Mononuclear cell (primary cell): ENCODE results near the gene SRF. TPM values are rescaled to one million over a fixed set of nuclear protein-coding genes. Genes with fewer than 3 reads are reported as not detected.
A peak's percentile ranks its signal among the peaks of the same experiment; 100 is the strongest.

Experiments
- H3K27me3 ChIP-seq: 2 replicates; pipeline ENCODE4 v1.6.0; 2011; ENCODE audit warnings: low read length, control low read depth; ENCODE audit not compliant: insufficient read depth
- H3K4me1 ChIP-seq: 2 replicates; pipeline ENCODE4 v1.5.1; 2011; ENCODE audit warnings: mild to moderate bottlenecking, low read length, control low read depth; ENCODE audit not compliant: insufficient read depth
- H3K4me3 ChIP-seq: 2 replicates; pipeline ENCODE4 v1.5.1; 2011; ENCODE audit warnings: mild to moderate bottlenecking, low read length, moderate library complexity
- H3K9me3 ChIP-seq: 2 replicates; pipeline ENCODE4 v1.5.1; 2011; ENCODE audit warnings: low read depth, mild to moderate bottlenecking, control low read depth, low read length
- total RNA-seq: library from RNA; depleted of rRNA; stranded (reverse); fragments of >200 nt; gene quantifications from one replicate; pipeline ENCODE4 v1.2.3, GENCODE V29; 2012

The SRF gene
- total RNA-seq, 1 donor: 17.0 TPM

DNA sequence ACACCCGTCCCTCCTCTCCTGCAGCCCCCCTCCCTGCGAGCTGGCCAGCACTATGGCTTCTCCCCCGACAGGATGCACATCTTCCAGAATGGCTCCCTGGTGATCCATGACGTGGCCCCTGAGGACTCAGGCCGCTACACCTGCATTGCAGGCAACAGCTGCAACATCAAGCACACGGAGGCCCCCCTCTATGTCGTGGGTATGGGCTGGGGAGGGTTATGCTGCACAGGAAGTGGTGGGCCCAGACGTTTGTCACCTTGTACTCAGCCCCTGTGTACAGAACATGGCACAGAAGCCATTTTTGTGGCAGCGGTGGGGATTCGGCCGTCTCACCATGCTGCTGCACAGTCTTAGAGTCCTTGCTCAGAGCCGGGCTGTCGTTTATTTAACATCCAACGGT is 29.0 kb upstream of the SRF start:
- Histone ChIP-seq H3K27me3 (no peaks in the 10 kb centered on the region), H3K4me1 (peaks cover 7% of the 10 kb centered on the region), H3K4me3 (no peak overlapping the region), H3K9me3 (no peaks in the 10 kb centered on the region)

DNA sequence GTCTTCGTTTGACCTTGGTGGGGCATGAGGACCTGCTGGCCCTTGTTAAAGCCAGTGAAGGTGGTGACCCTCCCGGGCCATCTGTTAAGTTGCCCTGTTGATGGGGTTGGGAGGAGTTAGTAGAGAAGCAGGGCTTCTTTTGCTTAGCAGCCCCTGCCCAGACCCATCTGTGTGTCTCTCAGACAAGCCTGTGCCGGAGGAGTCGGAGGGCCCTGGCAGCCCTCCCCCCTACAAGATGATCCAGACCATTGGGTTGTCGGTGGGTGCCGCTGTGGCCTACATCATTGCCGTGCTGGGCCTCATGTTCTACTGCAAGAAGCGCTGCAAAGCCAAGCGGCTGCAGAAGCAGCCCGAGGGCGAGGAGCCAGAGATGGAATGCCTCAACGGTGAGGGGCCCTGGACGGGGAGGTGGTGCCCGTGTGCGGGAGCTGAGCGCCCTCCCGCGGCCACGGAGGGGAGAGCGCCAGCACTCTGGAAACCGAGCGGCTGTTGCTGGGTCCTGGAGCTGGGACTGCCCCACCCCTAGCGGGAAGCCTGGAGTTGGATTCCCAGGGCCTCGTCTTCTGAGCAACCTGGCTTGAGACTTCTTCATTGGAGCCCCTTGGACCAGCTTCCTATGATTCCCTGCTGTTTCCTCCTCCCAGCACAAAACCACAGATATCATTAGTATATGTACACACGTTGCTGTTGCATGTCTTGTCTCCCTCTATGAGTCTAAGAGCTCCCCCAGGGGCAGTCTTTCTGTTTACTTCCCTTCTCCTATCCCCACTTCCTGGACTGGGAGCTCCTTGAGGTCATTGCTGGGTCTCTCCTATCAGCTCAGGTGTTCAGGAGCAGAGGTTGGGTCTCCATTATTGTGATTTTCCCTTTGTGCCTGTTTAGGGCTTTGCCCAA is 27.6 kb upstream of the SRF start:
- no peaks in the 10 kb centered on the region for H3K9me3 ChIP-seq
- H3K27me3 ChIP-seq: no peaks in the 10 kb centered on the region
- H3K4me3 ChIP-seq: no peak overlapping the region
- peaks cover 7% of the 10 kb centered on the region for H3K4me1 ChIP-seq

DNA sequence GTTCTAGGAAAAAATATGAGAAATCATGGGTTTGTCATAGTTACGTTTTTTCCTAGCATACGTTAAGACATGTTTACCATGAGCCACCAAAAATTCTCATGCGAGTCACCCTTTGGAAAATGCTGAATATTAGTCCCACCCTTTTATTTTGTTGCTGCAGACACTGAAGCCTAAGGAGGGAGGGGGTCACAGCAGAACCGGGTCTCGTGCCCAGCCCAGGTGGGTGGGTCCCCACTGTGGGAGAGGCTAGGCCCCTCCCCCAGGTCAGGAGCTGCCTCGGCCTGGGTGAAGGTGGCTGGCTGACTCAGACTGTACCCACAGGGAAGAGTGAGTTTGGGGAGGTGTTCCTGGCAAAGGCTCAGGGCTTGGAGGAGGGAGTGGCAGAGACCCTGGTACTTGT is 26.2 kb upstream of the SRF start:
- Histone ChIP-seq H3K4me3 (no peak overlapping the region), H3K9me3 (no peaks in the 10 kb centered on the region), H3K27me3 (no peaks in the 10 kb centered on the region), H3K4me1 (peaks cover 7% of the 10 kb centered on the region)

DNA sequence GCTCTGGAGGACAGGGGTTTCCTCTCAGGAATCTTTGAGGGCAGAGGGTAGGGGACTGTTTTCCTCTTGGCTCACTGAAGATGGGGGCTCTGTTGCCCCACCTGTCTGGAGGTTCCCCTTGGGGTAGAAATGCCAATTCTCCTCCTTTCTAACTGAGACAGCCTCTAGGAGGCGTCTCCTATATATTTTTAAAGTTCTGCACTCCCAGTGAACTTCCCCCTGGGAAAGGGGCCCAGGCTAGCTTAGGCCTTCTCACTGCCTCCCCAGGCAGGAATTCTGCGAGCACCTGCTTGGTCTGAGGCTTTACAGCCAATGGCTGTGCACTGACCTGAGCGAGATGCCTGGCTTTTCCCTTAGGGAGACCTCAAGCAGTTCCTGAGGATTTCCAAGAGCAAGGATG is 24.8 kb upstream of the SRF start:
- Histone ChIP-seq H3K9me3 (no peaks in the 10 kb centered on the region), H3K4me1 (peaks cover 7% of the 10 kb centered on the region), H3K27me3 (no peaks in the 10 kb centered on the region), H3K4me3 (no peak overlapping the region)

DNA sequence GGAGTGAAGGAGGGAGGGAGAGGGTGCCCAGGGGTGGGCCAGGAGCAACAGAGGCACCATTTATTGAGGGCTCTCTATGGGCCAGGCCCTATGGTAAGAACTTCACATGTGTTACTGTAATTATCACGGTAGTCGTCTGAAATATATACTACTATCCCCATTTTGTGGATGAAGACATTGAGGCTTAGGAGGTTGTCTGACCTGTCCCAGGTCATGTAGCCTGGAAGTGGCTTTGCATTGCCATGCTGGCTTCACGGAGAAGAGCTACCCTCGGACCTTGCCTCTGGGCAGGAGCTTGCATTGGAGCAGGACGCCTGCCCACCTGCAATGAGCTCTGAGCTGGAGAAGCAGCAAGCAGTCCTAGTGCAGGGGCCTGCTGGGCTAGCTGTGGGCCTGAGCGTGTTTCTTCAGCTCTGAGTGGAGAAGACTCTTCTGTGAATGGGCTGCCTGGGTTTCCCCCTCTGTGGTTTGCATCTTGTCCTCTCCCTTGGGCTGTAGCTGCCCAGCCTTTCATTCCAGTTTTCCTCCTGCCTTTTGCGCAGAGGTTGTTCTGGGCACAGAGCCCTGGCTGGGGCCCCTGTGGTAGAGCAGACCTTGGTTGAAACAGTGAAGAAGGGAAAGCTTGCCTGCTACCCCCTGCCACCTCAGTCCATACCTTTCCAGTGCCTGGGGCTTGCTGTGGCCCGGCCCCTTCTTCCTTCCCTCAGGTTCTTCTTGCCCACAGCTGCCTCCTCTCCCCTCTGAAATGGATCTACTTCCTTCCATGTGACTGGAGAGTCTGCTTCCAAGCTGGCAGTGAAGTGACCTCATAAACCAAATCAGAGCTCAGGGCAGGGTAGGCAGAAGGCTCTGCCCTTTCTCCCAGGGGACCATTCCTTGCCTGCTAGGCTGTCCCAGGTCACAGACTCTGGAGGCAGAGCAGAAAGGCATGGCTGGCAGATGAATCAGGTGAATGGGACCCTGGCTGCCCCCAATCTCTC is 24.1 kb upstream of the SRF start:
- no peak overlapping the region for H3K4me3 ChIP-seq
- H3K4me1 ChIP-seq: peaks cover 7% of the 10 kb centered on the region

DNA sequence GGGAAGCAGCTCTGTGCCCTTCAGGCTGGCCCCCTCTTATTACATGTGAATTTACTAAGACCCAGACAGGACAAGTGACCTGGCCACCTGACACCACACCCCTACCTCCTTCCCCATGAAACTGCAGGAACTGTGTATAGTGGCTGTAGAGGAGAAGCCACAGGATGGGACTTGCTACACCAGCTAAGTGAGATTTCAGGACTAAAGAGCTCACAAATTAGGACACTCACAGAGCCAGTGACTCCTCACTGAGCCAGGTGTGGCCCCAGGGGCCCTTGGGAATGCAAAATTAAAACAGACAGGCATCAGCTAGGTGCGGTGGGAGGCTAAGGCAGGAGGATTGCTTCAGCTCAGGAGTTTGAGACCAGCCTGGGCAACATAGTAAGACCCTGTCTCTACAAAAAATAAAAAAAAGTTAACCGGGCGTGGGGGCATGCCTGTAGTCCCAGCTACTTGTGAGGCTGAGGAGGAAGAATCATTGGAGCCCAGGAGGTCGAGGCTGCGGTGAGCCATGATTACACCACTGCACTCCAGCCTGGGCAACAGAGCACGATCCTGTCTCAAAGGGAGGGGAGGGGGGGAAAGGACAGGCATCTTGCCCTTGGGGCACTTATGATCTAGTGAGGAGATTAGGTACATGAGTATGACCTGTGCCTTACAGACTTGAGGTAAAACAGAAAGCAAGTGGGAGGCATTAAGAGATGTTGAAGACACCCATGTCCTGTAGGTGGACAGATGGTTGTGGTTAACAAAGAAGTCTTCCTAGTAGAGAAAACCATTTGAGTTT is 23.2 kb upstream of the SRF start:
- Histone ChIP-seq H3K4me1 (peaks cover 7% of the 10 kb centered on the region), H3K4me3 (no peak overlapping the region), H3K27me3 (no peaks in the 10 kb centered on the region), H3K9me3 (no peaks in the 10 kb centered on the region)

More for the DNA sequence above, 24.1 kb upstream of the SRF start:
- H3K9me3 ChIP-seq: no peaks in the 10 kb centered on the region
- no peaks in the 10 kb centered on the region for H3K27me3 ChIP-seq

DNA sequence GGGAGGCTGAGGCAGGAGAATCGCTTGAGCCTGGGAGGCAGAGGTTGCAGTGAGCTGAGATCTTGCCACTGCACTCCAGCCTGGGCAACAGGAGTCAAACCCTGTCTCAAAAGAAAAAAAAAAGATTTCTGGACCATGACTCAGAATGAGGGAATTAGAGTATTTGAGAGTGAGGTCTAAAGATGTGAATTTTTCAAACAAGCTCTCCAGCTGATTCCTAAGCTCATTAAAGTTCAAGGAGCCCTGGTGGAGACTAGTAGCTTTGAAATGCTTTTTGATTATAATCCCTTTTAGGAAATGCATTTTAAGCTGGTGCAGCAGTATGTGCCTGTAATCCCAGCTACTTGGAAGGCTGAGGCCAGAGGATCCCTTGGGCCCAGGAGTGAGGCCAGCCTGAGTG is 21.8 kb upstream of the SRF start:
- H3K4me3 ChIP-seq: no peak overlapping the region
- H3K4me1 ChIP-seq: no peaks in the 10 kb centered on the region

DNA sequence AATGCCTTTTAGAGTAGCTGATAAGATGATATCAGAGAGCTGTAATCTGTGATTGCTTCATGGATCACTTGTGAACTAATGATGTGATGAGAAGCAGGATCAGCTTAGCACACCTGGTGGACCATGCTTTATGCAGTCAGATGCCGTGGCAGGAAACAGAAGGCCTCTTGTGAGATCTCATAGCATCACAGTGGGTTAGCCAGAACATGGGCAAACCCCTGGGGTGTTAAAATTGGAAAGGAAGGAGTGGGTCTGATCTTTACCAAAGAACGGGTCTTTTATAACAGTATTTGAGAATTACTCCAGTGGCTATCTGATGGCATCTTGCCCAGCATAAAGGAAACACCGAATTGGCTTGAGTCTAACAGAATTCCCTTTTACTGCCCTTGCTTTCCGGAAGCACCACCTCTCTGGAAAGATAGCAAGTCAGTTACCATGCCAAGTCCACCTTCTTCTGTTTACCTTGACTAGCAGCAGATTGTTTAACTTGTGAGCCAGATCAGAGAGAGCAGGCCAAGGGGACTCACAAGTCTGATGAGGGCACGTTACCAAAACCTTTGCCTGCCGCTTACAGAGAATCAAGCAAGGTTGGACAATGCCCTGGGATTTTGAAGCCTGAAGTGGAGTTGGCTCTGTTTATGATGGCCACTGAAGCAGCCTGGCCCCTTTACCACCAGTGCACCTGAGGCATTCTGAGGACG is 20.9 kb upstream of the SRF start:
- Histone ChIP-seq H3K4me1 (no peaks in the 10 kb centered on the region), H3K9me3 (no peaks in the 10 kb centered on the region), H3K4me3 (no peak overlapping the region), H3K27me3 (no peaks in the 10 kb centered on the region)

More for the DNA sequence above, 21.8 kb upstream of the SRF start:
- Histone ChIP-seq H3K27me3 (no peaks in the 10 kb centered on the region), H3K9me3 (no peaks in the 10 kb centered on the region)

DNA sequence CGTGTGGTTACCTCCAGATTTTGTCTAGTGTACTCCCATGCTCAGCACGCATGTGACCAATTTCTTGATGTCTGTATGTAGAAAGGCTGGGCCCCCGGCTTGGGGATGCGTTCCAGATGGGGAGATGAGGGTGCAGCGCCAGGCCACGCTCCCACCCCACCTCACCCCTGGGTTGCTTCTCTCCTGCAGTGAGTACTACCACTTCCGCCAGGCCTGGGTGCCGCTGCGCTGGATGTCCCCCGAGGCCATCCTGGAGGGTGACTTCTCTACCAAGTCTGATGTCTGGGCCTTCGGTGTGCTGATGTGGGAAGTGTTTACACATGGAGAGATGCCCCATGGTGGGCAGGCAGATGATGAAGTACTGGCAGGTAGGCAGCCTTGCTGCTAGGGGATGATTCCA is 11.5 kb upstream of the SRF start:
- Histone ChIP-seq H3K4me1 (no peaks in the 10 kb centered on the region), H3K9me3 (no peaks in the 10 kb centered on the region), H3K27me3 (no peaks in the 10 kb centered on the region), H3K4me3 (no peak overlapping the region)

DNA sequence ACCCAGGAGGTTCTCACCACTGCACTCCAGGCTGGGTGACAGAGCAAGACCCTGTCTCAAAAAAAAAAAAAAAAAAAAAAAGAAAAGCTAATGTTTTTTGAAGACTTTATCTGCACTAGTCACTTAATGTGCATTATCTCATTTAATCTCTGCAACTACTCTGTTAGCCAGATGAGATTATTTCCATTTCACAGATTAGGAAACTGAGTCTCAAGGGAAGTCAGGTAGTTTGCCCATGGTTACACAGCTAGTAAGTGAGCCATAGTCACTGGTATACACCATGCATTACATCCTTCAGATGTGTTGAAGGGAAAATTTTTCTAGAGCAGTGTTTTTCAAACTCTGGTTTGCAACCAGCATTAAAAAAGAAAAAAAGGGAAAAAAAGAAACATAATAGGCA is 7.2 kb upstream of the SRF start:
- Histone ChIP-seq H3K4me1 (no peaks in the 10 kb centered on the region), H3K9me3 (no peaks in the 10 kb centered on the region), H3K27me3 (no peaks in the 10 kb centered on the region), H3K4me3 (no peak overlapping the region)

DNA sequence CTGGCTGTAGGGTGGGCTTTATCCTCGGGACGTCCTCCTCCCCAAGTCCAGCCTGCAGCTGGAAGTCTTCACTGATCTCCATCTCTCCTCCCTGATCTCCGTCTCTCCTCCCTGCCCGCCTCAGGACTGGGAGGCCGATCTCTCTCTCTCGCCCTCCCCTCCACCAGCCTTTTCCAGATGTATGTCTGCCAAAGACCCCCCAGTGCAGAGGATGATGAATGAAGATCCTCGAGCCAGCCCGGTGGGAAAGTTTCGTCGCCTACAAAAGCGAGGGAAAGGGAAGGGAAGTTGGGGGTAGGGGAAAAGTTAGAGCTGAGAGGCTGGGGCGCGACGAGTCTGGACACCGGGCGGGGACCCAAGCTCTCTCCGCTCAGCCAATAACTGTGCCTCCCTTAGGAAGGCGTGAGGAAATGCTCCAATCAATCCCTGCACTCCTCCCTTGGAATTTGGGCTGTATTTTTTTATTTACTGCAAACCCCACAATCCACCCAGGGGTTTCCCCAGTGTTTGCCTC is 595 bp upstream of the SRF start:
- peaks cover 41% of the 10 kb centered on the region for H3K4me1 ChIP-seq
- peak overlapping the region; percentile 69 for H3K4me3 ChIP-seq
- H3K9me3 ChIP-seq: no peaks in the 10 kb centered on the region
- H3K27me3 ChIP-seq: no peaks in the 10 kb centered on the region

DNA sequence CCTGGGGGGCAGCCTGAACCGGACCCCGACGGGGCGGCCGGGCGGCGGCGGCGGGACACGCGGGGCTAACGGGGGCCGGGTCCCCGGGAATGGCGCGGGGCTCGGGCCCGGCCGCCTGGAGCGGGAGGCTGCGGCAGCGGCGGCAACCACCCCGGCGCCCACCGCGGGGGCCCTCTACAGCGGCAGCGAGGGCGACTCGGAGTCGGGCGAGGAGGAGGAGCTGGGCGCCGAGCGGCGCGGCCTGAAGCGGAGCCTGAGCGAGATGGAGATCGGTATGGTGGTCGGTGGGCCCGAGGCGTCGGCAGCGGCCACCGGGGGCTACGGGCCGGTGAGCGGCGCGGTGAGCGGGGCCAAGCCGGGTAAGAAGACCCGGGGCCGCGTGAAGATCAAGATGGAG is 636 bp downstream of the SRF start:
- Histone ChIP-seq H3K4me3 (peak overlapping the region; percentile 69), H3K9me3 (no peaks in the 10 kb centered on the region), H3K4me1 (peaks cover 52% of the 10 kb centered on the region), H3K27me3 (no peaks in the 10 kb centered on the region)

DNA sequence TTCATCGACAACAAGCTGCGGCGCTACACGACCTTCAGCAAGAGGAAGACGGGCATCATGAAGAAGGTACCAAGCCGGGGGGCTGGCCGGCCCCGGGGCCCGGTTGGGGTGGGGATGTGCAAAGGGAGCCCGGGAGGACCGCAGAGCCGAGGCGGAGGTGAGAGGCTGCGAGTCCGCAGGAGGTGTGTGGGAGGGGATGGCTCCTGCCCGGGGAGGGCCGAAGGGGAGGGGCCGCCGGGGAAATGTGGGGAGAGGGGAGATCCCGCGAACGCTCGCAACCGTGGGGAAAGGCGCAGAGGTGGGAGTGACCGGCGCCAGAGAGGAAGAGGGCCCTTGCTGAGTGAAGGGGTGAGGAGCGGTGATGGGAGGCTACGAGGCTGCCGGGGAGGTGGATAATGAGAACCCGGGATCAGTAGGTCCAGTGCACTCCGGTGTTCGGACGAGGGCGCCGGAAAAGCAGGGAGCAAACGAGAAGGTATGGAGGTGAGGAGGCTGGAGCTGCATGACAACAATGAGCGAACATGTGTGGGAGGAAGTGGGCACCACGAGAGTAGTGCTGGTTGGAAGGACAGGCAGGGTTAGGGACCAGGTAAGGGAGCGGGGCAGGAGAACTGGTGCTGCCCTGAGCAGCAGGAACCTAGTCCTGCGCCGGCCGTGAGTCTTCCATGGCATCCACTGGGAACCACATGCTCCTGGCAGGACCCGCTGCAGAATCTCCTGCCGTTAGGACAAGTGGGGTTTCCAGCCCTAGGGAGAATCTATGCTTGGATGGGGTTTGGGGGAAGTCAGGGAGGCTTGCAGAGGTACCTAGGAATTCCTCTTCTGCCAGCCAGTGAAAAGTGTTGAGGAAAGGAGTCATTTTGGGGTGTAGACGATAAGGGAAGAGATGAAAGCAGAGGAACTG is 1.3 kb downstream of the SRF start:
- peak overlapping the region; percentile 69 for H3K4me3 ChIP-seq
- H3K27me3 ChIP-seq: no peaks in the 10 kb centered on the region
- H3K9me3 ChIP-seq: no peaks in the 10 kb centered on the region
- H3K4me1 ChIP-seq: peaks cover 52% of the 10 kb centered on the region
